ENCODE measurements around the gene FLNB. TPM values are rescaled to one million over a fixed set of nuclear protein-coding genes. Genes with fewer than 3 reads are reported as not detected.

The FLNB gene
- total RNA-seq, 1 donor from 2014 or later: 521 TPM

GRCh38 chr3:57961828-57962447 is 46.3 kb upstream of the FLNB start:
- Histone ChIP-seq H3K79me2 (ENCODE audit: insufficient read depth, low read length) (no peaks in the 10 kb centered on the region), H3K4me2 (ENCODE audit: low read length) (no peak overlapping the region), H3K27ac (ENCODE audit: low read depth, low read length) (no peak overlapping the region), H2AFZ (ENCODE audit: low read depth, low read length) (no peak overlapping the region), H4K20me1 (ENCODE audit: insufficient read depth, low read length) (no peaks in the 10 kb centered on the region), H3K9me3 (ENCODE audit: insufficient read depth, low read depth, low read length) (no peaks in the 10 kb centered on the region), H3K4me3 (ENCODE audit: insufficient read depth, low read depth, low read length) (no peak overlapping the region), H3K4me1 (ENCODE audit: insufficient read depth, low read length) (peaks cover 19% of the 10 kb centered on the region), H3K9ac (ENCODE audit: low read length) (no peak overlapping the region), H3K36me3 (ENCODE audit: insufficient read depth, low read length) (no peaks in the 10 kb centered on the region), H3K27me3 (ENCODE audit: insufficient read depth, low read length) (no peaks in the 10 kb centered on the region)
- peaks cover 9% of the 10 kb centered on the region for H3K4me1 Mint-ChIP-seq (ENCODE audit: low read depth, unreplicated experiment)
- no peak overlapping the region for H3K4me3 Mint-ChIP-seq (ENCODE audit: unreplicated experiment)
- peak; percentile 41 for TF ChIP-seq CTCF (IDR thresholded peaks at IDR 0.05; ENCODE audit: insufficient read depth, low read depth, low read length)
- TF ChIP-seq EZH2 (IDR thresholded peaks at IDR 0.05; ENCODE audit: insufficient read depth, low read length): no peak
- DNase-seq (ENCODE audit: low read depth): no peak
- no peak for FAIRE-seq
- H3K36me3 Mint-ChIP-seq (ENCODE audit: low read depth, unreplicated experiment): no peaks in the 10 kb centered on the region
- H3K9me3 Mint-ChIP-seq (ENCODE audit: unreplicated experiment): no peaks in the 10 kb centered on the region
- H3K27ac Mint-ChIP-seq (ENCODE audit: unreplicated experiment): no peak overlapping the region
- H3K27me3 Mint-ChIP-seq (ENCODE audit: low read depth, unreplicated experiment): no peaks in the 10 kb centered on the region

- H3K27me3 Mint-ChIP-seq (ENCODE audit: low read depth, unreplicated experiment): no peaks in the 10 kb centered on the region
- H3K4me2 ChIP-seq (ENCODE audit: low read length): no peak overlapping the region
- H3K9me3 Mint-ChIP-seq (ENCODE audit: unreplicated experiment): peaks cover 2% of the 10 kb centered on the region
- H3K27ac Mint-ChIP-seq (ENCODE audit: unreplicated experiment): no peak overlapping the region
- DNase-seq (ENCODE audit: low read depth) (no peak), FAIRE-seq (no peak)
- H3K27ac ChIP-seq (ENCODE audit: low read depth, low read length): no peak overlapping the region
- H2AFZ ChIP-seq (ENCODE audit: low read depth, low read length): no peak overlapping the region
- no peak overlapping the region for H3K4me3 Mint-ChIP-seq (ENCODE audit: unreplicated experiment)
- H3K4me1 Mint-ChIP-seq (ENCODE audit: low read depth, unreplicated experiment): peaks cover 9% of the 10 kb centered on the region
- H3K4me3 ChIP-seq (ENCODE audit: insufficient read depth, low read depth, low read length): no peak overlapping the region
- no peak overlapping the region for H3K9ac ChIP-seq (ENCODE audit: low read length)
- H3K4me1 ChIP-seq (ENCODE audit: insufficient read depth, low read length): peaks cover 19% of the 10 kb centered on the region
- no peaks in the 10 kb centered on the region for H3K79me2 ChIP-seq (ENCODE audit: insufficient read depth, low read length)
- no peaks in the 10 kb centered on the region for H4K20me1 ChIP-seq (ENCODE audit: insufficient read depth, low read length)
- H3K36me3 Mint-ChIP-seq (ENCODE audit: low read depth, unreplicated experiment): no peaks in the 10 kb centered on the region
- no peaks in the 10 kb centered on the region for H3K9me3 ChIP-seq (ENCODE audit: insufficient read depth, low read depth, low read length)
- no peaks in the 10 kb centered on the region for H3K36me3 ChIP-seq (ENCODE audit: insufficient read depth, low read length)
- no peaks in the 10 kb centered on the region for H3K27me3 ChIP-seq (ENCODE audit: insufficient read depth, low read length)
- no peak for TF ChIP-seq EZH2 (IDR thresholded peaks at IDR 0.05; ENCODE audit: insufficient read depth, low read length)
- TF ChIP-seq CTCF (IDR thresholded peaks at IDR 0.05; ENCODE audit: insufficient read depth, low read depth, low read length): no peak
Observed at GRCh38 chr3:57962448-57962834, 45.8 kb upstream of the FLNB start.

- no peak overlapping the region for H2AFZ ChIP-seq (ENCODE audit: low read depth, low read length)
- TF ChIP-seq CTCF (IDR thresholded peaks at IDR 0.05; ENCODE audit: insufficient read depth, low read depth, low read length) (no peak), EZH2 (IDR thresholded peaks at IDR 0.05; ENCODE audit: insufficient read depth, low read length) (no peak)
- H3K4me1 ChIP-seq (ENCODE audit: insufficient read depth, low read length): peaks cover 15% of the 10 kb centered on the region
- H3K27ac ChIP-seq (ENCODE audit: low read depth, low read length): no peak overlapping the region
- H3K4me3 ChIP-seq (ENCODE audit: insufficient read depth, low read depth, low read length): no peak overlapping the region
- Mint-ChIP-seq H3K4me1 (ENCODE audit: low read depth, unreplicated experiment) (peaks cover 10% of the 10 kb centered on the region), H3K36me3 (ENCODE audit: low read depth, unreplicated experiment) (no peaks in the 10 kb centered on the region), H3K27ac (ENCODE audit: unreplicated experiment) (no peak overlapping the region), H3K27me3 (ENCODE audit: low read depth, unreplicated experiment) (no peaks in the 10 kb centered on the region), H3K9me3 (ENCODE audit: unreplicated experiment) (peaks cover 3% of the 10 kb centered on the region), H3K4me3 (ENCODE audit: unreplicated experiment) (no peak overlapping the region)
- FAIRE-seq (no peak), DNase-seq (ENCODE audit: low read depth) (no peak)
- H3K9ac ChIP-seq (ENCODE audit: low read length): no peak overlapping the region
- no peaks in the 10 kb centered on the region for H3K36me3 ChIP-seq (ENCODE audit: insufficient read depth, low read length)
- H3K27me3 ChIP-seq (ENCODE audit: insufficient read depth, low read length): no peaks in the 10 kb centered on the region
- H4K20me1 ChIP-seq (ENCODE audit: insufficient read depth, low read length): no peaks in the 10 kb centered on the region
- no peaks in the 10 kb centered on the region for H3K79me2 ChIP-seq (ENCODE audit: insufficient read depth, low read length)
- H3K9me3 ChIP-seq (ENCODE audit: insufficient read depth, low read depth, low read length): no peaks in the 10 kb centered on the region
- no peak overlapping the region for H3K4me2 ChIP-seq (ENCODE audit: low read length)
Observed at GRCh38 chr3:57963811-57964346, 44.3 kb upstream of the FLNB start.
